Fibroblast of peridontal ligament (primary cell): ENCODE measurements around the gene SPATC1L.
A peak's percentile ranks its signal among the peaks of the same experiment; 100 is the strongest.
"Not testable (repeated sequence)": the region's sequence is repeated elsewhere in the genome, so short reads cannot be mapped to it uniquely, and the experiment has no call there.

ENCODE experiments used
- DNase-seq: peaks from one replicate; pipeline ENCODE4 v3.0.0-alpha.2; 2010; ENCODE audit errors: extremely low read depth

Gene SPATC1L

DNA sequence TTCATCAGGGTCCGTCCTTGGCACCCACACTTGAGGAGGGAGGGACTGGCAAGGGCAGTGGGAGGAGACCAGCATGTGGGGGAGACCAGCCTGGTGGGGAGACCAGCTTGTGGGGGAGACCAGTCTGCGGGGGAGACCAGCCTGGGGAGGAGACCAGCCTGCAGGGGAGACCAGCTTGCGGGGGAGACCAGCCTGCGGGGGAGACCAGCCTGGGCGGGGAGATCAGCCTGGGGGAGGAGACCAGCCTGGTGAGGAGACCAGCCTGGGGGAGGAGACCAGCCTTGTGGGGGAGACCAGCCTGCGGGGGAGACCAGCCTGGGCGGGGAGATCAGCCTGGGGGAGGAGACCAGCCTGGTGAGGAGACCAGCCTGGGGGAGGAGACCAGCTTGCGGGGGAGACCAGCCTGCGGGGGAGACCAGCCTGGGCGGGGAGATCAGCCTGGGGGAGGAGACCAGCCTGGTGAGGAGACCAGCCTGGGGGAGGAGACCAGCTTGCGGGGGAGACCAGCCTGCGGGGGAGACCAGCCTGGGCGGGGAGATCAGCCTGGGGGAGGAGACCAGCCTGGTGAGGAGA is 836 bp downstream of the SPATC1L start:
- not testable (repeated sequence) for DNase-seq

DNA sequence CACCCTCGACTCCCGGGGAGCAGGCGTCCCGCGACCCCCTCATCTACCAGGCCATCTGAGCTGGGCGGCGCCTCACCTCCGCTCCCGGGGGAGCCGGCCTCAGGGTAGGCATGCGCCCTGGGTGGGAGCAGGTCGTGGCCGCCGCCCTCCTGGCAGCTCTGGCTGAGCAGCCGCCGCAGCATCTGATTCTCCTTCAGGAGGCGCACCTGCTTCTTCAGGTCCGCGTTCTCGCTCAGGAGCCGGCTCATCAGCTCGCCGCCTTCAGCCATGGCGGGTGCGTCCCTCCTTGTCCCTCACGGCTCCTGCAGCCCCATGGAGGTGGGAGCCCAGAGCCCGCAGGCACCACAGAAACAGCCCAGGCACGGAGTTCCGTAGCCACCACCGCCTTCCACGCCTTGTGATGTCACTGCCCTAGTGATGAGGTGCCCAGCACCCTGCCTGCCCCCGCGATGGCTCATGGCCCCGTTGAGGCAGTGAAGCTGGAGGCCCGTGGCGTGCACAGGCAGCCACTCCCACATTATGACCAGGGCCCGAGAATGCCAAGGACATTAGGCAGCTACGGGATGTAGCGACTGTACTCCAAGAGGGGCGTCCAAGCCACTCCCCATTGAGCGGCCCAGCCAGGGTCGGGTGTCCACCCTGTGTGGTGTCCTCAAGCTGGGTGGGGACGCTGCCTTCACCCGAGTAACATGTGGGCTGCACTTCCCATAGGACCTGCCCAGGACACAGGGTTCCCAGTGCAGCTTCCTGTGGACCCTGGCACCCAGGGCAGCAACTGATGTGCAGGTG is 1.5 kb downstream of the SPATC1L start:
- no peak for DNase-seq

DNA sequence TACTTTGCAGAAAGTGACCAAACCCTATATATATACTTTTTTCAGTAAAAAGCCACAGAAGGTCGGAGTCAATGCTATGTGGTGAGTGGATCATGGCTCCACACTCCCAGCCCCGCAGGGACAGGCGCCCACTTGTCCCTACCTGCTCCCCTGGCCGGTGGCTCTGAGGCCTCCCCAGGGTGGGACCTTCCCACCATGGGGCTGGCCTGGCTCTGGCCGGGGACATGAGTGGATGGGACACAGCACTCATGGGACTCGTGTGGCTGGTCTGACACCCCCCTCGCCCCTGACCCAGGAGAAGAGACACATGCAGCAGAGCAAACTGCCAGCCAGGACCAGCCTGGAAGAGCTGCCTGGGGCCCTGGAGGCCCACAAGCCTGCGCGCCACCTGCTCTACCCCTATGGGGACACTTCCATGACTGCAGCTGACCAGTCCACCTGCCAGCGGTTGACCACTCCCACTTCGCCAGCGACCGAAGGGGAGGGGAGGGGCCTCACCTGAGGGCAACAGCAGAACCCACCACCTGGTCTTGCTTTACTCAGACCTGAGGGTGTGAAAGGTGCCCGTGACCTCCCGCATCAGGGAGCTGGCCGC is 2.2 kb downstream of the SPATC1L start:
- no peak for DNase-seq

DNA sequence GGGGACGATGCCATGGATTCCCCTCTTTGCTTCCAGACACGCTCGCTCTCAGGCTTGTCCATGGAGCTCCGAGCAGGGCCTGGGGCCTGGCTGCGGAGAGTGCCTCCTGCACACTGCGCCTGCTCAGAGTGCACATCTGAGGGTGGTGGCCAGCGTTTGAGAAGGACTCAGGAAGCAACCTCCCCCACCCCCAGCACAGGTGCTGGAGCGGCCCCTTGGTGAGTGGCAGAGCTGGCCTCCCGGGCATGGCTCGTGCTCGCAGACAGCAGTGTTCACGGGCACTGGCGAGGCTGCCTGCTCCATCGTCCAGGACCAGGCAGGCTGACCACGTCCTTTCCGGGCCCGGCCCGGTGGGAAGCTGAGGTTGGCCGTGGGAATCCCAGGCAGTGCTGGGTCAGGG is 2.8 kb downstream of the SPATC1L start:
- no peak for DNase-seq

DNA sequence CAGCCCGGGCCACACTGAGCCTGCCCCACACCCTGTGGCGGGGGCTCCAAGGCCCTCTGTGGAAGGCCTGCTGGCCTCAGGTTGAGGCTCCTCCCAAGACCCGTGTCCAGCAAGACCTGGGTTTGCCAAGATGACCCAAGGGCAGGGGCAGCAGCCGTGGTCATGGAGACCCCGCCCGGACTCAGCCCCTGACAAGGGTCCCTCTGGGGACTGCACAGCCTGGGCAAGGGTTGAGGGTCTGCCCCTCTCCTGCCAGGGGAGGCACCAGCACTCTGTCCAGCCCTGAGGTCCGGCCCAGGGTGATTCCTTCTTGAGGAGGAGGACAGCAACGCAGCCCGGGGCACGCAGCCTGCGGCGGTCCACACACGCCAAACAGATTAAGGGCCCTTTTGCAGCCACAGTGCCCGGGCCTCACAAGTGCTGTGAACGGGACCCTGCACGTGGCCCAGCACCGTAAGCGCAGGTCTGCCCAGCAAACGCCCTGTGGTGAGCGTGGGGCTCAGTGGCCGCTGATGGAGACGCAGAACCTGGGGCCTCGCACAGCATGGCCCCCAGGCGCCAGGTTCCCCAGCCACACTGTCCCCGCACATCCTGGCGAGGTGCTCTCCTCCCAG is 3.4 kb downstream of the SPATC1L start:
- DNase-seq, result no peak

DNA sequence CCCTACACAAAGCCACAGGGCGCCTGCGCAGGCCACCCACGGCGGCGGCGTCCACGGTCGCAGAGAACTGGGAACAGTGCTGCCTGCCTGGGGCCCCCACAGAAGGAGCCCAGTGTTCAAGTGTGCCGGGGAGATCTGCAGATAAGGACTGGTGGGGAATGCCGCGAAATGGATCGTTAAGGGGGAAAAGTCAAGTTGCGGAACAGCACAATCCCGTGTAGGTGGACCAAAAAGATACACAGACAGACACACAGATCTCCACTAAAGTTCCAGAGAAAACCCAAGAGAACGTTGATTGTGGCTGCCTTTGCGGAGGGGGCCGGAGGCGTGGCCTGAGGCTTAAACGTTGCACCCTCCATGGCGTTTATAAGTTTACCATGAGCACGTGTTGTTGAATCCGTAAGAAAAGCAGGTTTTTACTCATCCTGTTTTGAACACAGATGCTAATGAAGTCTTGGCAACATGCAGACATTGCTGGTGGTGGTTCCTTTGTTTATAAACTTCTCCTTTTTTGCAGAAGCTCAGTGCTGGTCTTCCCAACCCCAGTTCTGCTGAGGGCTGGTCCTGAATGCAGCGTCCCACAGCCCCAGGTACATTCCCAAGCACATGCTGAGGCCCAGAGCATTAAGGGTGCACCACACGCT is 4.1 kb downstream of the SPATC1L start:
- DNase-seq, result no peak

DNA sequence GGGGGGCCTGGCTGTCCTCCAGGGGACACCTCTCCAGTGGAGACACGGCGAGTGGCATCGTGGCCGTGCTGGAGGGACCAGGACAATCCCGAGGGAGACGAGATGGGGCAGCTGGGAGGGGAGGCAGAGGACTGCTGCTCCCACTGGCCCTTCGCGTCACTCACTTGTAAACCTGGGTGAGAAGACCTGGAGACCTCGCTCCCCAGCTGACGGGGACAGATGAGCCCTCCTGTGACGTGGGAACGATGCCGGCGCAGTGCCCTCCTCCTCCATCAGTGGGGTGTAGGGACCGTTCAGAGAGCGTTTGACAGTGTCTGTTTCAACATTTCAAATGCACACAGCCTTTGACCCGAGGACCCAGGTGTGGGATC is 4.6 kb downstream of the SPATC1L start:
- no peak for DNase-seq

DNA sequence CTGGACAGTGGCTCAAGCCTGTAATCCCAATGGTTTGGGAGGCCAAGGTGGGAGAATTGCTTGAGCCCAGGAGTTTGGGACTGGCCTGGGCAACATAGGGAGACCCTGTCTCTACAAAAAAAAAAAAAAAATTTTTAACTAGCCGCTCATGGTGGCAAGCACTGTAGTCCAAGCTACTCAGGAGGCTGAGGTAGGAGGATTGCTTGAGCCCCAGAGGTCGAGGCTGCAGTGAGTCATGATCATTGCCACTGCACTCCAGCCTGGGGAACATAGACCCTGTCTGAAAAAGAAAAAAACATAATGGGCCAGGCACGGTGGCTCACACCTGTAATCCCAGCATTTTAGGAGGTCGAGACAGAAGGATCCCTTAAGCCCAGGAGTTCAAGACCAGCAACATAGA is 5.3 kb downstream of the SPATC1L start:
- no peak for DNase-seq

DNA sequence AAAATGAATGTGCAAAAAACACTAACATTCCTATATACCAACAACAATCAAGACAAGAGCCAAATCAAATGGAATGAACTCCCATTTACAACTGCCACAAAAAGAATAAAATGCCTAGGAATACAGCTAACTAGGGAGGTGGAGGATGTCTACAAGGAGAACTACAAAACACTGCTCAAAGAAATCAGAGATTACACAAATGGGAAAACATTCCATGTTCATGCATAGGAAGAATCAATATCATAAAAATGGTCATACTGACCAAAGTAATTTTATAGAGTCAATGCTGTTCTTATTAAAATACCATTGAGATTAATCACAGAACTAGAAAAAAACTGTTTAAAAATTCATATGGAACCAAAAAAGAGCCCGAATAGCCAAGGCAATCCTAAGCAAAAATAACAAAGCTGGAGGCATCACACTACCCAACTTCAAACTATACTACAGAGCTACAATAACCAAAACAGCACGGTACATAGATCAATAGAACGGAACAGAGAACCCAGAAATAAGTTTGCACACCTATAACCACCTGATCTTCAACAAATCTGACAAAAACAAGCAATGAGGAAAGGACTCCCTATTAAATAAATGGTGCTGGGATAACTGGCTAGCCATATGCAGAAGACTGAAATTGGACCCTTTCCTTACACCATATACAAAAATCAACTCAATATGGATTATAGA is 7.7 kb downstream of the SPATC1L start:
- not testable (repeated sequence) for DNase-seq

DNA sequence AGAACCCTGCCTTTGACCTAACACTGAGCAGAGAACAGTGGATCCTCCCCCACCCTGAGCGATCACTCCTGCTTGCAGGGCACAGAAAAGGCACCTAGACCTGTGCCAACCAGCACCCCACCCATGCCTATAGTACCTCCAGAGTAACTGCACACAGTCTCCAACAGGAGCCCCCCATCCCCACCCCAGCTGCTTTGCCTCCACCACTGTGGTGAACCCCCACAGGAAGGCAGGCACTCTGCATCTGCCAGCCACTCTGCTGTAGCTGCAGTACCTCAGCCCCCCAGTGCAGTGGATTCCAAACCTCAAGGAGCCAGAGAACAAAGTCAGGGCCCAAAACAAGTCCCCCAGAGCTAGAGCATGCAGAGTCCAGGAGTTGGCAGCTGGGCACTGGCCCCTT is 10.7 kb downstream of the SPATC1L start:
- no peak for DNase-seq

DNA sequence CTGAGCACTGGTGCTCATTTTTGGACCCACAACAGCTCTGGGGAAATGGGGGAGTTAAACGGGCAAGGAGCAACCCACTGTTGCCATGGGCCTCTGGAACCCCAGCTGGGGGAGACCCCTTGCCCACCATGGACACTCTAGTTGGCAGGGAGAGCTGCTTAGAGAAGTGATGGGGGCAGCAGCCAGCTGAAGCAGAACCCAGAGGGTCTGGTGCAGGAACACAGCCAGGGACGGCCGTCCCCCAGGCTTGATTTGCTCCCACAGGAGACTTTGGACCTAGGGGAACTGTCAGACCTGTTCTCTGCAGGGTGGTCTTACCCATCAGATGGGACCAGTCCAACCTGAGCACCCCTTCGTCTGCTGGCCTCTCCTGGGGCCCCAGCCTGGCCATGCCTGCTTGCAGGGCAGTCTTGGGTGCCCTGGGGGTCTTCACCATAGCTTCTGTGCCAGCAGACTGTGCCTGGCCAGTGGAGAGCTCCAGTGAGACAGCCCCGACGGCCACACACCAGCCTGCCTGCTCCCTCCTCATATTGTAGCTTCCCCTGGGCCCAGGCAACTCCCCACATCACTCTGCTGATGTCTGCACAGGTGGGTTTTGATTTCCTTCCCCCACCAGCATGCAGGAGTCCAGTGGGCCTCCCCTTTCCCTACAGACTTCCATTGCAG is 11.3 kb downstream of the SPATC1L start:
- DNase-seq, result no peak

DNA sequence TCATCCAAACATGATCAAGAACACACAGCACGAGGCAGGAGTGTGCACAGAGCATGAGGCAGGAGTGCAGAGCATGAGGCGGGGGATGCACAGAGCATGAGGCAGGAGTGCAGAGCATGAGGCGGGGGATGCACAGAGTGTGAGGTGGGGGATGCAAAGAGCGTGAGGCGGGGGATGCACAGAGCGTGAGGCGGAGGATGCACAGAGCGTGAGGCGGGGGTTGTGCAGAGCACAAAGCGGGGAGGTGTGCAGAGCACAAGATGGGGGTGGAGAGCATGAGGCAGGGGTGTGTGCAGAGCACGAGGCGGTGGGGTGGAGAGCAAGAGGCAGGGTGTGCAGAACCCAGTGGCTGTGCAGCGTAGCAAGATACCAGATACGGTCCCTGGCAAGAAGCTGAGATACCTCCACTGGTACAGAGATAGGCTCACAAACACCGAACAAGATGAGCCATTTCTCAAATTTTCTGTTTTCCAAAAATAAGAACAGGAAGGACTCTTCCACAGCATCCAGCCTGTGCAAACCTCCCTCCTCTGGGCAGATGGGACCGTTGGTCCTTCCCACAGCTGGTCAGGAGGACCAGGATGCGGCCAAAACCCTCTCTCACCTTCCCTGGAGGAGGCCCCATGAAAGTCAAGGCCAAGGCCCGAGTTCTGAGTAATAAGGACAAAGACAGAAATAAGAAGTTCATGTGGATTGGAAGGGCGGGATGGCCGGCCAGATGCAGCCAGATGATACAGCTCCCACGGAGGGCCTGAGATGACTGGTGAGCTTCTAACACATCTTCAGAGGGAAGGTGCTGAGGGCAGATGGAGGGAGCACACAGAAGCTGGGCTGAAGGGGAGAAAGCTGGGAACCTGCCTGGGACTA is 12.0 kb downstream of the SPATC1L start:
- no peak for DNase-seq

DNA sequence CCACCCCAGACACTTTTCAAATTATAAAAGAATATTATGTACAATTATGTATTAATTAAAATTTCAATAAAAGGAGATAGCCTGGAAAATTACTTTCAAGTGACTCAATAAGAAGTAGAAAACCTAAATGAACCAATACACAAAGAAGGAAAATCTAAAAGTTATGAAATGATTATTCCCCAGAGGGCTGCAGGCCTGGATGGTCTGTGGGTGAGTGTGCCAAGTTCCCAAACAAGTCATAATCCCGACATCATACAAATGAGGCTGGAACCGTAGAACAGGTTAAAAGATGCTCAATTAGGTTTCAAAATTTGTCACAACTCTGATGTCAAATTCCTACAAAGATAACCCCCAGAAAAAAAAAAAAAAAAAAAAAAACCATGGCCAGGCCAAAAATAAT is 12.7 kb downstream of the SPATC1L start:
- DNase-seq, result peak; percentile 52

DNA sequence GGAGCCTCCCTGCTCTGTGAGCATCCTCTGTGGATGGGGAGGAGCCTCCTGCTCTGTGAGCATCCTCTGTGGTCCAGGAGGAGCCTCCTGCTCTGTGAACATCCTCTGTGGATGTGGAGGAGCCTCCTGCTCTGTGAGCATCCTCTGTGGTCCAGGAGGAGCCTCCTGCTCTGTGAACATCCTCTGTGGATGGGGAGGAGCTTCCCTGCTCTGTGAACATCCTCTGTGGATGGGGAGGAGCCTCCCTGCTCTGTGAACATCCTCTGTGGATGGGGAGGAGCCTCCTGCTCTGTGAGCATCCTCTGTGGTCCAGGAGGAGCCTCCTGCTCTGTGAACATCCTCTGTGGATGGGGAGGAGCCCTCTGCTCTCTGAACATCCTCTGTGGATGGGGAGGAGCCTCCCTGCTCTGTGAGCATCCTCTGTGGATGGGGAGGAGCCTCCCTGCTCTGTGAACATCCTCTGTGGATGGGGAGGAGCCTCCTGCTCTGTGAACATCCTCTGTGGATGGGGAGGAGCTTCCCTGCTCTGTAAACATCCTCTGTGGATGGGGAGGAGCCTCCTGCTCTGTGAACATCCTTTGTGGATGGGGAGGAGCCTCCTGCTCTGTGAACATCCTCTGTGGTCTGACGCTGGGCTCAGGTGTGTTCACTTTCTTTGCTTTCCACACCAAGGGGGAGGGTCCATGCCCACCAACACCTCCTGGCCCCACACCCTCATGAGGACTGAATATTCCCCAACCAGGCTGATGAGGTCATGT is 13.6 kb downstream of the SPATC1L start:
- not testable (repeated sequence) for DNase-seq

DNA sequence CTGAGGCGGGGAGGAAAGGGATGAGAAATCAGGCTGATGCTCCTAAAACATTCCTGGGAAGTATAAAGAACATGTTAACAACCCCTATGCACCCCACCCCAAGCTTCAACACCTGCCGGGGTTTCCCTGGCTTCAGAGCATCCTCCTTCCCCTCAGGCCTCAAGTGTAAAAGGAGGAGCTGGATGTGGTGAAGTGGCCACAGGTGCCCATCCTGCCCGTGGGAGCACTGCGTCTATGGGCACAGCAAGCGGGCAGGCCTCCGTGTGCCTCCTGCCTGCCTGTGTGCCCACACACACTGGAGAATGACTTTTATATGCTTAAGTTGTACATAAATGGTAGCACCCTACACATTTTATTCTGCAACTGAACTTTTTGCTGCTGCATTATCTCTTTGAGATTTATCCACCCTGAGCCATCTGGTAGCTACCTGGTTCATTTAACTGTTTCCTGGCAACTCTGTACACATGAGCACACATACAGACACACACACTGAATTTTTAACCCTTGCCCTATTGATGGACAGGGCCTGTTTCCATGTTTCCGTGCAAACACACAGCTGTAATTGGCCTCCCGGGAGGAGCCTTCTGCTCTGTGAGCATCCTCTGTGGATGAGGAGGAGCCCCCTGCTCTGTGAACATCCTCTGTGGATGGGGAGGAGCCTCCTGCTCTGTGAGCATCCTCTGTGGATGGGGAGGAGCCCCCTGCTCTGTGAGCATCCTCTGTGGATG is 15.4 kb downstream of the SPATC1L start:
- no peak for DNase-seq

DNA sequence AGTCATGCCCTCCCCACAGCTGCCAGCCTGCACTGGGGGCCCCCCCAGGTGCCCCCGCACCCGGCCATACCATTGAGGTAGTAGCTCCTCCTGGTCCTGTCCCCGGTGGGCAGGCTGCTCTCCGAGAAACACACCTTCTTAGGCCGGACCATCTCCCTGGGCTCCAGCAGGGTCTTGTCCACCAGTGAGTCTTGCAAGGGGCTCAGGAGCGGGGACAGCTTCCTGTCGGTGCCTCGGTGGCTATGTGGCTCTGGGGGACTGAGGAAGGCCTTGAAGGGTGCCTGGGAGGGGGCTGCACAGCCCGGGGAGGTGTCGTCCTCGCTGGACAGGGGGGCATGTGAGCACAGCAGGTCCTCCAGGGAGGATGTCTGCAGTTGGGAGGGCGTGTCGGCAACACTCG is 16.0 kb downstream of the SPATC1L start:
- DNase-seq, result no peak

DNA sequence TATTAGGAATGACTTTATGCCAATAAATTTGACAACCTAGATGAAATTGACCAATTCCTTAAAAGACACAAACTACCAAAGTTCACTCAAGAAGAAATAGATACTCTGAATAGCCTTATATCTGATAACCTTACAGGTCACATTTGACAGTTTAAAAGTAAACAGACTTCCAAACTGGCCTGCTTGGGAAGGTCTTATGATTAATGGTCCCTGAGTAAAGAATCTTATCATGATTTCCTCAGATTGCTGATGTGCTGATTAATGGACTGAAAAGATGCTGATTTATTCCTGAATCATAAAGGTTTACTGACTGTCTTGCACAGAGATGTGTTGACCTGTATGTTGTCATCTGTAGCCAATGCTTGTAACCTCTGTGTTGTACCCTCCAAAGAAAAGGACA is 19.2 kb downstream of the SPATC1L start:
- DNase-seq, result no peak

DNA sequence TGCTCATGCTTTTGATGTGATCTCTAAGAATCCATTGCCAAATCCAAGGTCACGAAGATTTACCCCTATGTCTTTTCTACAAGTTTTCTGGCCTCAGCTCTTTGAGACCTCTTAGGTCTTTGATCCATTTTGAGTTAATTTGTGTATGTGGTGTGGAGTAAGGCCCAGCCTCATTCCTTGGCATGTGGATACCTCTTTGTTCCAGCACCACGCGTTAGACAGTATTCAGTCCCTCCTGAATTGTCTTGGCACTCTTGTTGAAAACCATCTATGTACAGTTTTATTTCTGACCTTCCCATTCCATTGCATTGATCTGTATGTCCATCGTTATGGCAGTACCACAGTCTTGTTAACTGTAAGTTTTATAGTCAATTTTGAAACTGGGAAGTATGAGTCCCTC is 20.9 kb downstream of the SPATC1L start:
- DNase-seq, result peak; percentile 61
